Activated CD4-positive, alpha-beta memory T cell treated with anti-CD3 and anti-CD28 coated beads for 36 hours (primary cell): ENCODE data around the gene MRPL24. TPM values are rescaled to one million over a fixed set of nuclear protein-coding genes. Genes with fewer than 3 reads are reported as not detected.

Source experiments
- CTCF ChIA-PET: fragments of 350-600 bp; sonication (Branson Sonifier 250); formaldehyde crosslinking; loops from one replicate; lab custom pipeline; 2021; ENCODE audit warnings: antibody characterized with exemption, inconsistent platforms; lab: Charles Lee
- POLR2A ChIA-PET: fragments of 350-600 bp; sonication (Branson Sonifier 250); formaldehyde crosslinking; loops from one replicate; lab custom pipeline; 2021; ENCODE audit warnings: antibody characterized with exemption; lab: Charles Lee
- DNase-seq: peaks from one replicate; pipeline ENCODE4 v3.0.0-alpha.2; 2020
- H3K27ac Mint-ChIP-seq: one replicate; pipeline ENCODE4 v1.8.0; 2021; ENCODE audit warnings: mixed read lengths
- H3K27me3 Mint-ChIP-seq: one replicate; pipeline ENCODE4 v1.8.0; 2021; ENCODE audit warnings: mixed read lengths
- H3K36me3 Mint-ChIP-seq: one replicate; pipeline ENCODE4 v1.8.0; 2021; ENCODE audit warnings: mixed read lengths
- H3K4me1 Mint-ChIP-seq: one replicate; pipeline ENCODE4 v1.8.0; 2021; ENCODE audit warnings: low read depth, mixed read lengths
- H3K4me3 Mint-ChIP-seq: one replicate; pipeline ENCODE4 v1.8.0; 2021; ENCODE audit warnings: mild to moderate bottlenecking, mixed read lengths
- H3K9me3 Mint-ChIP-seq: one replicate; pipeline ENCODE4 v1.8.0; 2021; ENCODE audit warnings: mixed read lengths
- intact Hi-C: fragments of 100-400 bp; cut with micrococcal nuclease; formaldehyde crosslinking; loops from one replicate; pipeline ENCODE4 v1.15.1; 2023
- total RNA-seq, 2 experiments: library from RNA; stranded (reverse); gene quantifications; one replicate each; pipeline ENCODE4 v1.2.3, GENCODE V29; 2021

The MRPL24 gene
- total RNA-seq, 2 experiments from 2014 or later = 105 to 106 TPM

DNA sequence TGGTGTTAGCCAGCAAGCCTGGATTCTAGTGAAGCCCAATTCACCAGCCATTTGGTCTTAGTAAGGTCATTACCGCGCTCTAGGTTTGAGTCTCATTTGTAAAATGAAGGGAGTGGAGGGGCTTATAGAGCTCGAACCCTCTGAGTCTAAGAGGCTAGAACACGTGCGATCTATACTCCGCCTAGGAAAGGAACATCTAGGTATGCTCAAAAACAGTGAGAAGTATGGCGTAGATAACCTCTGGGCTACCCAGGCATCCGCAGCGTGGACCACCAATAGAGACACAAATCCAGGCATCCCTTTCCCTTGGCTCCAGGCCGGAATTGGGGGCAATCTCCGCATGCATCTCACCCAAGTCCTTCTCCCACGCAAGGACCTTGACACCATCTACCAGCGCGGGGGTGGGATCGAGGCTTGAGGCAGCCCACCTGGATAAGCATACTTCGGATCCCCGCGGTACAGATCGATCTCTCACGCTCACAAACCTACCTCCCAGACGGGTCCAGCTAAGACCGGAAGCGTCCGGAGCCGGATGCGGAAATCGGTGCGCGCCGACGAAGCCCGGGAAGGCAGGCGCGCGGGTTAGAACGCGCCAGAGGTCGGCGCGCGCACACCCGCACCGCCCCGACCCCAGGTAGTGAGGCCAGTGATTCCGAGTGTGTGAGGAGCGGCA is 12.8 kb downstream of the MRPL24 start, which contains the start of gene METTL25B:
Gene METTL25B (plus strand): TSS at position 544 of the 673 bp plus-strand sequence. CDS start 636 bp downstream, outside the sequence.
- Mint-ChIP-seq H3K27ac (peak within 1 kb of the TSS; percentile 99), H3K4me1 (peaks cover 31% of the 10 kb centered on the region), H3K4me3 (no peak within 1 kb of the TSS), H3K27me3 (no peaks in the 10 kb centered on the region), H3K9me3 (no peaks in the 10 kb centered on the region), H3K36me3 (peaks cover 30% of the 10 kb centered on the region)
- POLR2A ChIA-PET = interaction anchor here (0.6 to 7.4 kb wide), 12 partner anchors 13 to 136 kb away, joined by 3 to 90 read pairs (median 5); partner anchors contain the start of genes HDGF, MRPL24, NAXE and PRCC
- intact Hi-C loops = loop anchor here (1.0 to 5.0 kb wide), 7 partner anchors 13 to 411 kb away; partner anchors contain the start of genes ETV3, HDGF, MRPL24 and NTRK1
- DNase-seq = peak; percentile 88
- CTCF ChIA-PET = interaction anchor here (0.9 to 34.5 kb wide), 18 partner anchors 13 to 223 kb away, joined by 3 to 1179 read pairs (median 20); partner anchors contain the start of genes CRABP2, HDGF, INSRR and MRPL24

DNA sequence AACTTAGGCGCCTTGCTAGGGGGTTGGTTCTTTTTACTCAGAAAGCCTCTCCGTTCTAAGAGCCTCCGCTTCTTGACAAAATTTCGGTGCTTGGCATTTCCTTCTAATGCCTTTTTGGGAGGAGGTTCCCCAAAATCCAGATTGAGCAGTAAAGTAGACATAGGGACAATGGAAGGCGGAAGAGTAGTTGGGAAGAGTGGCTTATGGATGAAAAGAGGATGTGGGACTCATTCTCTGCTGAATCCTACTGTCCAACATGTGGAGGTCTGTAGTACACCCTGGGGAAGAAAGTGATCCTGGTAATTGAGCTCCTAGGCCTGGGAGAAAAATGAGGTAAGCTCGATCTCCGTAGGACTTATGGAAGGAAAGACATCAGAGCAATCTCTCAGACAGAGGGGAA is 13.4 kb downstream of the MRPL24 start:
- Mint-ChIP-seq H3K9me3 (no peaks in the 10 kb centered on the region), H3K27ac (peak overlapping the region; percentile 99), H3K4me1 (peaks cover 34% of the 10 kb centered on the region), H3K4me3 (no peak overlapping the region), H3K36me3 (peaks cover 29% of the 10 kb centered on the region), H3K27me3 (no peaks in the 10 kb centered on the region)
- ChIA-PET POLR2A (interaction anchor here (1.1 to 7.4 kb wide), 8 partner anchors 12 to 136 kb away, joined by 3 to 90 read pairs (median 10); partner anchors contain the start of genes HDGF, MRPL24, NAXE and PRCC), CTCF (interaction anchor here (0.9 to 34.5 kb wide), 26 partner anchors 14 to 222 kb away, joined by 3 to 1179 read pairs (median 18); partner anchors contain the start of genes CRABP2, HDGF, INSRR and MRPL24)
- intact Hi-C loops = loop anchor here (2.0 to 5.0 kb wide), 2 partner anchors 133 to 200 kb away; partner anchors contain the start of gene NTRK1
- DNase-seq = no peak

DNA sequence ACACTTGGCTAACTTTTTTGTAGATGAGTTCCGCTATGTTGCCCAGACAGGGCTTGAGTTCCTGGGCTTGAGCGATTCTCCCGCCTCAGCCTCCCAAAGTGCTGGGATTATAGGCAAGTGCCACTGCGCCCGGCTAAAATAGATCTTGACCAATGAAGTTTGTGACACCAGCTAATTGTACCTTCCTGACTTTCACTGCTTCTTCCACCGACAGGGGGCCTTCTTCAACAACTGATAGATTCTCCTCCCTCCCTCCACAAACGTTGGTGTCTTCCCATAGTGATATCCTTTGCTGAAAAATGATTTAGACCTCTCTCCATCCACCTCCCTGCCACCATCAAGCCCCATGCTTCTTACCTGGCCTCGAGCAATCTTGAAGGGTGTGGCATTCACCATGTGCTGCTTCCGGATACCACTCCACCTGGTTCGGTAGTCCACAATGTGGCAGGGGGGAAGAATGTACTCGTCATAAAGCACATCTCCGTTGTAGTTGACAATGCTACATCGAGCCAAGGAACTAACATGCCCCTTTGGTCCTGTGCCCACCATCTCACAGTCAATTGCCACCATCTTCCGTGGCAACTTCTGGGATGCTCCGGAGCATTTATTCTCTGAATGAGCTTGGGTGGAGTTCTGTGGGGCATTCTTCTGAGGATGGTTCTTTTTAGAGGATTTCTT is 14.2 kb downstream of the MRPL24 start:
- ChIA-PET CTCF (interaction anchor here (0.6 to 34.5 kb wide), 55 partner anchors 9 to 269 kb away, joined by 3 to 1179 read pairs (median 7); partner anchors contain the start of genes CRABP2, HDGF, INSRR and MRPL24), POLR2A (interaction anchor here (0.6 to 7.4 kb wide), 10 partner anchors 14 to 135 kb away, joined by 3 to 90 read pairs (median 5); partner anchors contain the start of genes CRABP2, HDGF, MRPL24 and PRCC)
- Mint-ChIP-seq H3K4me1 (peaks cover 36% of the 10 kb centered on the region), H3K27me3 (no peaks in the 10 kb centered on the region), H3K27ac (no peak overlapping the region), H3K9me3 (no peaks in the 10 kb centered on the region), H3K36me3 (peaks cover 32% of the 10 kb centered on the region), H3K4me3 (no peak overlapping the region)
- DNase-seq = peak; percentile 71
- intact Hi-C loops = loop anchor here (1.0 to 5.0 kb wide), 6 partner anchors 37 to 201 kb away; partner anchors contain the start of gene NTRK1

DNA sequence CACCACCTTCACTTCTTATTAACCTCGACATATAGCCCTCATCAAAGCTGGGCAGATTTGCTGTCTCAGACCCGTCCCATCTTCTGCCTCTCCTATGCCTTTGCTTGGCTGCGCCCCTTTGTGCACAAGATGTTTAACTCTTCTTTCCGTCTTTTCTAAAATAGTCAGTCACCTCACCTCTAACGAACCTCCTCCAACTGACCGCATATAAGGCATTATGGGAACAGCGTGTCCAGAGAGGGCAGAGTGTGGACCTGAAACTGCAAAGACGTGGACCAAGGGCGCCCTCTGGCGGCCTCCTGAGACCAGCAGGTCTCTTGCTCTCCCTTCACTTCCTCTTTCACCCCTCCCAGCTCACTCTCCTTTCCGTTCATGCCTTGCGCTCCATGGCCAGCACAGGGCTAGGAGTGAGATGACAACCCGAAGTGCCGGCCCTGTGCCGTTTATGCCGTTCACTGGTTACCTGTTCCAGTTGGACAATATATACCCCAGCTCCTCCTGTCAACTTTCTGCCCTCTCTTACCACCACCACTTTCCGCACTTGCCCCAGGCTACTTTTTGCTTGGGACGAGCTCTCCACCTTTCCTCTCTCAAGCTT is 15.1 kb downstream of the MRPL24 start:
- peaks cover 36% of the 10 kb centered on the region for H3K36me3 Mint-ChIP-seq
- H3K4me1 Mint-ChIP-seq = peaks cover 36% of the 10 kb centered on the region
- no peaks in the 10 kb centered on the region for H3K9me3 Mint-ChIP-seq
- peak; percentile 88 for DNase-seq
- H3K27me3 Mint-ChIP-seq = no peaks in the 10 kb centered on the region
- ChIA-PET POLR2A (interaction anchor here (0.6 to 7.4 kb wide), 10 partner anchors 15 to 136 kb away, joined by 3 to 90 read pairs (median 4); partner anchors contain the start of genes CRABP2, HDGF, MRPL24 and PRCC), CTCF (interaction anchor here (0.6 to 34.5 kb wide), 65 partner anchors 8 to 340 kb away, joined by 3 to 1179 read pairs (median 5); partner anchors contain the start of genes CRABP2, GPATCH4, HDGF and INSRR)
- H3K27ac Mint-ChIP-seq = no peak overlapping the region
- intact Hi-C loops = loop anchor here (1.0 to 5.0 kb wide), 6 partner anchors 36 to 202 kb away; partner anchors contain the start of gene NTRK1
- no peak overlapping the region for H3K4me3 Mint-ChIP-seq

DNA sequence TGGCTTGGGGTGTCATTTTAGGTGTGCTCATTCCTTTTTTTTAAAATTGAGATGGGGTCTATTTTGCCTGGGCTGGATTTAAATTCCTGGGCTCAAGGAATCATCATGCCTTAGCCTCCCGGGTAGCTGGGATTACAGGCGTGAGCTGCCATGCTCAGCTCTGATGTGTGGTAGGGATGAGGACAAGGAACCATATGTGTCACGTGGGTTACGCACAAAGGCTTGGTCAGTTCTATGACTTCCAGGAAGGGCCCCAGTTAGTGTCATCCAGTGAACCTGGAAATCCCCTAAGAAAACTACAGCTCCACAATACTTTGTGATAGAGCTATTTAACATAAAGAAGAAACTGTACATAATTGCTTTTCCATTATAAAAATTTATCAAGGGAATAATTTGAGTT is 19.4 kb downstream of the MRPL24 start:
- peak; percentile 38 for DNase-seq
- Mint-ChIP-seq H3K27ac (peak overlapping the region; percentile 77), H3K36me3 (peaks cover 35% of the 10 kb centered on the region), H3K4me3 (no peak overlapping the region), H3K9me3 (no peaks in the 10 kb centered on the region), H3K27me3 (no peaks in the 10 kb centered on the region), H3K4me1 (peaks cover 28% of the 10 kb centered on the region)
- POLR2A ChIA-PET = interaction anchor here (1.0 kb wide), 1 partner anchor 221 kb away, joined by 3 read pairs; the partner anchor contains the start of gene MEF2D
- intact Hi-C loops = no loop called here
- CTCF ChIA-PET = interaction anchor here (0.6 to 34.5 kb wide), 6 partner anchors 9 to 96 kb away, joined by 3 to 1179 read pairs (median 3); partner anchors contain the start of genes CRABP2 and NES

DNA sequence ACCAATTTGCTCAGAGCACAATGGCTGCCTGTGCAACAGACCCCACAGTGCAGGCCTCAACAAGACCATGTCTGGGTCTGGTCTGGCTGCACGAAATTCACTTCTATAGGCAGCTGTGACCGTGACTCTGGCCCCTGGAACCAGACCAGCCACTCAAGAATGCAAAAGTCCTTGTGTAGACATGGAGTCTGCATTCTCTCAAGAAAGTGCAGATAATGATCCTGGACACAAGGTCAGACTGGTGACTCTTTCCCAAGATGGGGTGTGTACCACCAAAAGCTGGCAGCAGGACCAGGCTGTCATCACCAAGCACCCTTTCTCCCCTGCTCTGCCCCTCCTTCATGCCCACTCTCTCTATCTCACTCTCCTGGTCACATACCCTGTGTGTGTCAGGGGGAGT is 19.8 kb downstream of the MRPL24 start:
- POLR2A ChIA-PET = interaction anchor here (1.0 kb wide), 1 partner anchor 220 kb away, joined by 3 read pairs; the partner anchor contains the start of gene MEF2D
- H3K4me3 Mint-ChIP-seq = no peak overlapping the region
- peak overlapping the region; percentile 77 for H3K27ac Mint-ChIP-seq
- CTCF ChIA-PET = interaction anchor here (0.6 to 34.5 kb wide), 5 partner anchors 8 to 95 kb away, joined by 3 to 1179 read pairs (median 3); partner anchors contain the start of genes CRABP2 and NES
- no peak for DNase-seq
- no peaks in the 10 kb centered on the region for H3K27me3 Mint-ChIP-seq
- H3K4me1 Mint-ChIP-seq = peaks cover 28% of the 10 kb centered on the region
- H3K9me3 Mint-ChIP-seq = no peaks in the 10 kb centered on the region
- H3K36me3 Mint-ChIP-seq = peaks cover 35% of the 10 kb centered on the region
- intact Hi-C loops = no loop called here

DNA sequence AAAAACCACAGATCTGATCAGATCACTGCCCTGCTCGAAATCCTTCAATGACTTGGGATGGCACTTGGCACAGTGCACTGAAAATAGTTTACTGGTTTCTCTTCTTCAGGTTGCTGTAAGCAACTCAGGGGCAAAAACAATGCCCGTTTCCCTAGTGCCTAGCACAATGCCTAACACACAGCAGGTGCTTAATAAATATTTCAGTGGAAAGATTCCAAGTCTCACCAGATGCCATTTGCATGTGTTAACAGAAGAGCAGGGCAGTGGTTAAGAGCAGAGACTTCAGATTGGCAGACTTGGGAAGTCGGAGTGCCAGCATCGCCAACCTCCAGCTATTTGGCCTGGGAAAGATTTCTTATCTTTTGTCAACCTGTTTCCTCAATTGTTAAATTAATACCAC is 23.5 kb downstream of the MRPL24 start:
- peaks cover 14% of the 10 kb centered on the region for H3K36me3 Mint-ChIP-seq
- H3K9me3 Mint-ChIP-seq = no peaks in the 10 kb centered on the region
- H3K4me3 Mint-ChIP-seq = no peak overlapping the region
- H3K27ac Mint-ChIP-seq = no peak overlapping the region
- H3K27me3 Mint-ChIP-seq = no peaks in the 10 kb centered on the region
- ChIA-PET POLR2A (no interaction called here), CTCF (interaction anchor here (0.7 to 34.5 kb wide), 5 partner anchors 8 to 121 kb away, joined by 3 to 1179 read pairs (median 3); partner anchors contain the start of genes CRABP2 and NES)
- peaks cover 8% of the 10 kb centered on the region for H3K4me1 Mint-ChIP-seq
- intact Hi-C loops = no loop called here
- no peak for DNase-seq

DNA sequence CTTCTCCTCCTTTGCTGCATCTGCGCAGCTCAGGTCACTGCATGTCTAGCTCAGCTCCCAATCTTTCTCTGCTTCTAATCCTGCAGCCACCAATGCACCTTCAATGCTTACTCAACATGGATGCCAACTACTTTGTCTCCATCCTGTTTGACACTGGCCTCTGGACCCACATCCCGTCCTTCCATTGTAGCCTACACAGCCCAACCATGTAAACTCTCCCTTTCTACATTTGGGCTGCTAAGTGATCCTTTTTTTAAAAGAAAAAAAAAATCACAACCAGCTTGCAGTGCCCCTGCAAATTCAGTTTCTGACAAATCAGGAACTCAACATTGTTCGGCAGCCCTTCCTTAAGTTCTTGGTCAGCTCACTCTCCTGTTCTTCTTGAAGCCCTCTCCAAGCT is 26.1 kb downstream of the MRPL24 start:
- Mint-ChIP-seq H3K27ac (no peak overlapping the region), H3K4me3 (no peak overlapping the region), H3K36me3 (peaks cover 3% of the 10 kb centered on the region), H3K4me1 (peaks cover under 1% of the 10 kb centered on the region), H3K27me3 (no peaks in the 10 kb centered on the region), H3K9me3 (no peaks in the 10 kb centered on the region)
- ChIA-PET CTCF (interaction anchor here (1.4 to 34.5 kb wide), 3 partner anchors 11 to 54 kb away, joined by 3 to 1179 read pairs (median 61); partner anchors contain the start of genes CRABP2 and NES), POLR2A (interaction anchor here (1.4 kb wide), 1 partner anchor 13 kb away, joined by 4 read pairs; the partner anchor contains the start of genes ISG20L2 and METTL25B)
- DNase-seq = no peak
- intact Hi-C loops = no loop called here

DNA sequence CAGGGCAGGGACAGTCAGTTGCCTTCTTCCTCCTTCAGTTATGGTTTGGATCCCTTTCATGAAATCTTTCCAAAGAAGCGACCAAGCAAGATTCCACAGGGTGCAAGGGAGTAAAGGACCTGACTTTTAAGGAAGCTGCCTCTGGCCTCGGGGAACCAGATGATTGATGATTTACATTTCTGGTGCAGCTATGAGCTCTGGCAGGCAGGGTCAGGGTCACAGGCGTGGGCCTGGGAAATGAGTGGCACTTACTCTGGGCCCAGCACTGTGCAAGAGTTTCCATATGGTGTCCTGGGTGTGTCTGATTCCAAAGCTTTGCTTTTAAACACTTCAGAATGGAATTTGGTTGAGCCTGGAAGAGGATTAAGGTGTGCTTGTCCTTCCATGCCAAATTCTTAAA is 28.3 kb downstream of the MRPL24 start:
- no peak overlapping the region for H3K27ac Mint-ChIP-seq
- H3K36me3 Mint-ChIP-seq = peaks cover 2% of the 10 kb centered on the region
- no peaks in the 10 kb centered on the region for H3K27me3 Mint-ChIP-seq
- no peaks in the 10 kb centered on the region for H3K4me1 Mint-ChIP-seq
- intact Hi-C loops = no loop called here
- DNase-seq = no peak
- CTCF ChIA-PET = interaction anchor here (1.0 to 34.5 kb wide), 5 partner anchors 9 to 327 kb away, joined by 3 to 1179 read pairs (median 4); partner anchors contain the start of genes CRABP2 and NES
- POLR2A ChIA-PET = interaction anchor here (0.7 to 1.7 kb wide), 2 partner anchors 23 to 156 kb away, joined by 3 to 6 read pairs; no protein-coding TSS in a partner anchor
- H3K4me3 Mint-ChIP-seq = no peak overlapping the region
- H3K9me3 Mint-ChIP-seq = no peaks in the 10 kb centered on the region

DNA sequence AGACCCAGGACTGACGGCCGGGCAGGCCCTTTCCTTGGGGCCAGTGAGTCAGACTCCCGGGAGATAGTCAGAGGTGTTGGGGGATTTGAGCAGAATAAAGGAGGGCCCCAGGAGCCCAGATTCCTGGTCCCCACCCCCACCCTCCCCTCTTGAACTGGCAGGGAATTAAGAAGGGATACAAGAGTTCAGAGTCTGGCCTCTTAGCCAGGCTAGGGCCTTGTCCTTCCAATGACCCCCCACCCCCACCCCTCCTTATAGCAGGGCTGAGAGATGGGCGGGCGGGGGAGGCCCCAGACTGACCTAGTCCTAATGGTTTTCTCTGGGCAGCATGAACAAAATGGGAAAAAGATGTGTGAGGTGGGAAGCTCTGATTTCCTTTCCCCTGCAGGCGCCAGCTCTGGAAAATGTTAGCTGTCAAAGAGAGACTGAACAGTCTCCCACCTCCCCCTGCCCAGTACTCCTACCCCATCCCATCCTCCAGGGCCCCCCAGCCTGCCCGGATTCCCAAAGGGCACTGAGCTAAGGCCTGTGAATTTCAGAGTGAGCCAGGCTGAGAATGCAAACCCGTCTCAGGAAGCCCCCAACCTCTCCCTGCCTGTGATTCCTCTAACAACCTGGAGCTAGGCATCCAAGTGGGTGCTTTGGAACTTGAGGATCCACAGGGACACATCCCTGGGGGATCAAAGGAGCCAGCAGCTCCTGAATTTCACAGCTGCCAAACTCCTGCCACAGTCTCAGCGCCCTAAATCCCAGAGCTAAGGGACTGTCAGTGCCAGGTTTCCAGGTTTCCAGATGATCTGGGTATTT is 29.7 kb downstream of the MRPL24 start:
- no peak overlapping the region for H3K27ac Mint-ChIP-seq
- POLR2A ChIA-PET = interaction anchor here (1.0 to 1.7 kb wide), 2 partner anchors 15 to 22 kb away, joined by 3 to 6 read pairs; no protein-coding TSS in a partner anchor

More for the DNA sequence above, 29.7 kb downstream of the MRPL24 start:
- DNase-seq = no peak
- Mint-ChIP-seq H3K4me1 (peaks cover 7% of the 10 kb centered on the region), H3K36me3 (no peaks in the 10 kb centered on the region), H3K9me3 (no peaks in the 10 kb centered on the region), H3K27me3 (no peaks in the 10 kb centered on the region), H3K4me3 (no peak overlapping the region)
- CTCF ChIA-PET = interaction anchor here (0.6 to 34.5 kb wide), 6 partner anchors 9 to 325 kb away, joined by 3 to 1179 read pairs (median 4); partner anchors contain the start of genes CRABP2 and NES
- intact Hi-C loops = no loop called here
